IPS-20b (cell line): Measurements from ENCODE around the gene SSR1.
"Not testable (repeated sequence)": the region's sequence is repeated elsewhere in the genome, so short reads cannot be mapped to it uniquely, and the experiment has no call there.

Experiments
- H3K27ac ChIP-seq: one replicate; pipeline ENCODE4 v1.5.1; 2013; ENCODE audit warnings: low read length
- H3K27me3 ChIP-seq: 2 replicates; pipeline ENCODE4 v1.6.1; 2013; ENCODE audit warnings: mild to moderate bottlenecking, low read length, inconsistent platforms; ENCODE audit not compliant: insufficient read depth
- H3K36me3 ChIP-seq: 2 replicates; pipeline ENCODE4 v1.6.1; 2013; ENCODE audit warnings: low read depth, mild to moderate bottlenecking, inconsistent platforms, low read length, moderate library complexity; ENCODE audit not compliant: insufficient read depth
- H3K4me1 ChIP-seq: 2 replicates; pipeline ENCODE4 v1.6.1; 2013; ENCODE audit warnings: mild to moderate bottlenecking, control low read depth, inconsistent platforms, low read length, moderate library complexity; ENCODE audit not compliant: insufficient read depth
- H3K4me3 ChIP-seq: 2 replicates; pipeline ENCODE4 v1.5.1; 2013; ENCODE audit warnings: mild to moderate bottlenecking, low read length, inconsistent platforms
- H3K9ac ChIP-seq: 2 replicates; pipeline ENCODE4 v1.6.1; 2013; ENCODE audit warnings: low read depth, mild to moderate bottlenecking, inconsistent platforms, low read length, moderate library complexity
- H3K9me3 ChIP-seq: 2 replicates; pipeline ENCODE4 v1.6.1; 2013; ENCODE audit warnings: mild to moderate bottlenecking, low read depth, low read length, inconsistent platforms; ENCODE audit not compliant: insufficient read depth

SSR1 gene

DNA sequence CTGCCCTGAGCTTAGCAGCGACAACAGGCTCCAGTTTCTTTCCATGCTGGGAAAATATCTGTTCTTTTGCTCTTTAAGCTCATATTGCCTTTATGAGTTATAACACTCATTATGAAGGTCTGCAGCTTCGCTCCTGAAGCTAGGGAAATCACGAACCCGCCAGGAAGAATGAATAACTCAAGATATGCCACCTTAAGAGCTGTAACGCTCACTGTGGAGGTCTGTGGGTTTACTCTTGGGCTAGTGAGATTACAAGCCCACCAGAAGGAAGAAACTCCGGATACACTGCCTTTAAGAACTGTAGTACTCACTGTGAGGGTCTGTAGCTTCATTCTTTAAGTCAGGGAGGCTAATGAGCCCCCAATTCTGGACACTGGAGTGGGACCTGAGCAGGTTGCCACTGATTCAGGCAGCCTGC is 3.0 kb upstream of the SSR1 start:
- no peak overlapping the region for H3K9ac ChIP-seq
- no peaks in the 10 kb centered on the region for H3K27me3 ChIP-seq
- H3K27ac ChIP-seq: no peak overlapping the region
- no peak overlapping the region for H3K4me3 ChIP-seq
- 0 out of 2 replicates have a peak, but pooled peaks cover 6% of the 10 kb centered on the region for H3K4me1 ChIP-seq
- no peaks in the 10 kb centered on the region for H3K9me3 ChIP-seq
- no peaks in the 10 kb centered on the region; the same call in 1 of the 2 replicates for H3K36me3 ChIP-seq

DNA sequence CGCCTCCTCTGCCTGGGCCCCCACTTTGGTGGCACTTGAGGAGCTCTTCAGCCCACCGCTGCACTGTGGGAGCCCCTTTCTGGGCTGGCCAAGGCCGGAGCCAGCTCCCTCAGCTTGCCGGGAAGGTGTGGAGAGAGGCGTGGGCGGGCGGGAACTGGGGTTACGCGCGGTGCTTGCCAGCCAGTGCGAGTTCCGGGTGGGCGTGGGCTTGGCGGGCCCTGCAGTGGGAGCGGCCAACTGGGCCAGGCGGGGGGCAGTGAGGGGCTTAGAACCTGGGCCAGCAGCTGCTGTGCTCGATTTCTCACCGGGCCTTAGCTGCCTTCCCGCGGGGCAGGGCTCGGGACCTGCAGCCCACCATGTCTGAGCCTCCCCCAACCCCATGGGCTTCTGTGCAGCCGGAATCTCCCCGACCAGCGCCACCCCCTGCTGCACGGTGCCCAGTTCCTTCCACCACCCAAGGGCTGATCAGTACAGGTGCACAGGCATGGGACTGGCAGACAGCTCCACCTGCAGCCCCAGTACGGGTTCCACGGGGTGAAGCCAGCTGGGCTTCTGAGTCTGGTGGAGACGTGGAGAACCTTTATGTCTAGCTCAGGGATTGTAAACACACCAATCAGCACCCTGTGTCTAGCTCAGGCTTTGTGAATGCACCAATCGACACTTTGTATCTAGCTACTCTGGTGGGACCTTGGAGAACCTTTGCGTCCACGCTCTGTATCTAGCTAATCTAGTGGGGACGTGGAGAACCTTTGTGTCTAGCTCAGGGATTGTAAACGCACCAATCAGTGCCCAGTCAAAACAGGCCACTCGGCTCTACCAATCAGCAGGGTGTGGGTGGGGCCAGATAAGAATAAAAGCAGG is 2.3 kb upstream of the SSR1 start:
- not testable (repeated sequence) for H3K36me3 ChIP-seq, H3K4me1 ChIP-seq, H3K4me3 ChIP-seq, H3K27me3 ChIP-seq, H3K27ac ChIP-seq, H3K9ac ChIP-seq, H3K9me3 ChIP-seq

DNA sequence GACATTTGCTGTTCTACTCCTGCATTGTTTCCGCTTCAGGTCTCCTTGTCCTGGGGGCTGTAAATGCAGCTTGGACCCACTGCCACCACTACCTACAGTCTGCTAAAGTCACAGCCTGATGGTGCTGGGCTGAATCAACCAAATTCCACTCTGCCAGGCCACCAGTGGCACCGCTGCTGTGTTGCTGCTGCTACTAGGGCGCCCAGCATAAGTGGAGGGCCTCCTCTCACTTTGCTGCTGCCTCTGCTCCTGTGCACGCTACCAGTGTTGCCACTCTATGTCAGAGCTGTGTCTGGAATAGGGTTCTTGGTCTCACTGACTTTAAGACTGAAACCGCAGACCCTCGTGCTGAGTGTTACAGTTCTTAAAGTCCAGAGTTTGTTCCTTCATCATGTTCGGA is 1.4 kb upstream of the SSR1 start:
- H3K36me3 ChIP-seq: peaks cover 13% of the 10 kb centered on the region
- 0 out of 2 replicates have a peak, but pooled peaks cover 6% of the 10 kb centered on the region for H3K4me1 ChIP-seq
- no peaks in the 10 kb centered on the region for H3K9me3 ChIP-seq
- no peak overlapping the region for H3K27ac ChIP-seq
- no peaks in the 10 kb centered on the region for H3K27me3 ChIP-seq
- no peak overlapping the region for H3K4me3 ChIP-seq
- H3K9ac ChIP-seq: no peak overlapping the region

DNA sequence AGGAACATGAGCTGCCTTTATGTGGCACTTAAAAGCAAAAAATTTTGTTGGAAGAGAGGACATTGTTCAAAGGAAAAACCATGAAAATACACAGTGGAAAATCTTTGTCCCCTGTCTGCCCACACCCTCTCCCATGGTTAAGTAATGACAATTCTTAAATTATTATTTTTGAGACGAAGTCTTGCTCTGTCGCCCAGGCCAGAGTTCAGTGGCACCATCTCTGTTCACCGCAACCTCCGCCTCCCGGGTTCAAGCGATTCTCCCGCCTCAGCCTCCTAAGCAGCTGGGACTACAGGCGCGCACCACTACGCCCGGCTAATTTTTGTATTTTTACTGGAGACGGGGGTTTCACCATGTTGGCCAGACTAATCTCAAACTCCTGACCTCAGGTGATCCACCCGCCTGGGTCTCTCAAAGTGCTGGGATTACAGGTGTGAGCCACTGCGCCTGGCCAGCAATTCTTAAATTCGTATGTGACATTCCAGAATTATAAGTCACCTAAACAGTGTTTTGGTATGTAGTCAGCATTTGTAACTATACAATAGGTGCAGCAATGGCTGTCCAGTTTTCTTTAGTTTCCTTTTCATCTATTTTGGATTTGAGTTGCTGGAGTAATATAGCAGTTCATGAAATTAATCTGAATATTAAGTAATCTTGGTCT is 636 bp upstream of the SSR1 start:
- 0 out of 2 replicates have a peak, but pooled peaks cover 6% of the 10 kb centered on the region for H3K4me1 ChIP-seq
- H3K36me3 ChIP-seq: peaks cover 21% of the 10 kb centered on the region
- H3K27ac ChIP-seq: no peak overlapping the region
- peak overlapping the region; percentile 93 for H3K4me3 ChIP-seq
- H3K9ac ChIP-seq: peak overlapping the region; percentile 95; the same call in 1 of the 2 replicates
- no peaks in the 10 kb centered on the region for H3K27me3 ChIP-seq
- H3K9me3 ChIP-seq: no peaks in the 10 kb centered on the region

DNA sequence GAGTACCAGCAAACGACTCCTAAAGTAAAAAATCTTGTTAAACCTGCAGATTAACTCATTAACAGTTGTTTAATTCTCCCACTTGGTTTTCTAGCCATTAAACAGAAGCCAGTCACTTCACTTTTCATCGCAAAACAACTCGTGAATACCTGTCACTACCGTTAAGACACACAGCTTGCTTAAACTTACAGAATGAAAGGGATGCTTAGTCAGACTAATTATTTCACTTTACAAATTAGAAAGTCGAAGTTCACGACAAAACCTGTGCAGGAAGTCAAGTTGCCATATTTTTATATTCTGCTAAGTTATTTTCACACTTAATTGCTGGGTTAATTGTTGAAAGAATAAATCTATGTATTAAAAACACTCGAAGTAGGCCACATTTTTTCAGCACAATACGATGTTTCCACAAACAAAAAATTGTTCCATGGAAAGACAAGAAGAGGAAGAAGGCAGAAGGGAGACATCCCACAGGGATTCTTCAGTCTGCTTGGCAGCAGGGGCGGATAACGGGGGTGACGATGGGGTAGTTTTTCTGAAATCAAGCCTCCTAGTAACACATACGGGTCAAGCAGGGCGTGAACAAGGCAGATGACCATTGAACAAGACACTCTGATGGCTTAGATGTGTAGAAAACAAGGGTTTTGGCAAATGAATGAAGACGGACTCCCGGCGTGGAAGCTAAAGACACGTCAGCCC is 933 bp downstream of the SSR1 start:
- Histone ChIP-seq H3K4me3 (peak overlapping the region; percentile 93), H3K4me1 (0 out of 2 replicates have a peak, but pooled peaks cover 6% of the 10 kb centered on the region), H3K27ac (peak overlapping the region; percentile 34), H3K9ac (peak overlapping the region; percentile 95), H3K9me3 (no peaks in the 10 kb centered on the region), H3K36me3 (peaks cover 37% of the 10 kb centered on the region), H3K27me3 (no peaks in the 10 kb centered on the region)

DNA sequence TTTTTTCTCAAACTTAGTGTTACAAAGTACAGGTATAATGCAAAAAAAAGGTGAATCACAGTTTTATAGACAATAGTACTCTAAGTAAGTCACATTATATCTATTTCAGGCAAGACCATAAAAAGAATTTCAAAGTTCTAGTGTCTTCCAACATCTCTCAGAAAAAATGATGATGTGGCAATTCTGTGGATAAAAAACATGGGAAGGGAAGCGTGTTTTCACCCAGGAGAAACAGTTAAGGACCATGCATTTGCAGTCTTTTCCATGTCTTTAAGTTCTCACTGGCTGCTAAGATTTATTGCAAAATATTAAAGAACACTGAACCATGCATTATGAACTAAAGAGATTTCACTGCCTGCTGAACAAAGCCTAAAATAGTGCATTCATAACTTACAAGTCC is 1.8 kb downstream of the SSR1 start:
- Histone ChIP-seq H3K27ac (no peak overlapping the region), H3K9me3 (no peaks in the 10 kb centered on the region), H3K9ac (peak overlapping the region; percentile 95; the same call in 1 of the 2 replicates), H3K27me3 (no peaks in the 10 kb centered on the region), H3K4me1 (0 out of 2 replicates have a peak, but pooled peaks cover 6% of the 10 kb centered on the region), H3K4me3 (peak overlapping the region; percentile 93), H3K36me3 (peaks cover 45% of the 10 kb centered on the region)

DNA sequence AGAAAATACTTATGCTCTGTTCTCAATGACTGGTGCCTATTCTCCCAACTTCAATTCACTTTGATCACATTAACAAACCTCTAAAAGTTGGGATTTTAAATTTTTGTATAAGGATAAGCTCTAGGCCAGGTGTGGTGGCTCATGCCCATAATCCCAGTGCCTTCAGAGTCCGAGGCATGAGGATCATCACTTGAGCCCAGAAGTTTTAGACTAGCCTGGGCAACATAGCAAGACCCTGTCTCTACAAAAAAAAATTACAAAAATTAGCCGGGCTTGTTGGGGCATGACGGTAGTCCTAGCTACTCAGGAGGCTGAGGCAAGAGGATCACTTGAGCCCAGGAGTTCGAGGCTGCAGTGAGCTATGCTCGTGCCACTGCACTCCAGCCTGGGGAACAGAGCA is 3.9 kb downstream of the SSR1 start:
- Histone ChIP-seq H3K27me3 (no peaks in the 10 kb centered on the region), H3K4me3 (no peak overlapping the region), H3K36me3 (peaks cover 64% of the 10 kb centered on the region), H3K9ac (no peak overlapping the region), H3K4me1 (0 out of 2 replicates have a peak, but pooled peaks cover 6% of the 10 kb centered on the region), H3K27ac (no peak overlapping the region), H3K9me3 (no peaks in the 10 kb centered on the region)

DNA sequence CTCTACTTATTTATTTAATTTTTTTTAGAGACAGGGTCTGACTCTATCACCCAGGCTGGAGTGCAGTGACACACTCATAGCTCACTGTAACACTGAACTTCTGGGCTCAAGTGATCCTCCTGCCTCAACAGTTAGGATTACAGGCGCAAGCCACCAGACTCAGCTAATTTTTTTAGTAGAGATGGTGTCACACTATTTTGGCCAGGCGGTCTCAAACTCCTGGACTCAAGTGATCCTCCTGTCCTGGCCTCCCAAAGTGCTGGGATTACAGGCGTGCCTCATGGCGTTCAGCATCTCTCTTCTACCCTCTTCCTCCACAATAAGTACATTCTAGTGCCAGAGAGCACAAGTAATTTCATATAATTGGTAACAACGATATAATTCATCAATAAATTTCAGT is 5.5 kb downstream of the SSR1 start:
- no peak overlapping the region for H3K27ac ChIP-seq
- H3K4me1 ChIP-seq: 0 out of 2 replicates have a peak, but pooled peaks cover 6% of the 10 kb centered on the region
- peaks cover 80% of the 10 kb centered on the region for H3K36me3 ChIP-seq
- H3K9ac ChIP-seq: no peak overlapping the region
- no peaks in the 10 kb centered on the region for H3K9me3 ChIP-seq
- no peaks in the 10 kb centered on the region for H3K27me3 ChIP-seq
- no peak overlapping the region for H3K4me3 ChIP-seq

DNA sequence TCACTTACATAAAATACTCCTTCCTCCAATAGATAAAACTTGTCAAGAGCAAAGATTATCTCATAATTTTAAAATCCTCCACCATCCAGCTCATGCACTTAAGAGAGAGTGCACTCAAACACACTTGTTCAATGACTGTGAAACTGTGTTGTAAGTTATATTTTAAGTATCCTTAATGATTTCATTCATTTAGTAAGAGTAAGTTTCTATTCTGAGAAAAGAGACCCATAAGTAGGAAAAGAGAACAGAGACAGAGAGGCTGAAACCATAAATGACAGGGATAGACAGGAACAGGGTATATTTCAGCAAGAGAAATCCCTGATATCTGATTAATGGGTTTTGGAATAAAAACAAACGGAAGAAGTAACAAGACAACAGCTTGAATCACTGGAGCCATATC is 8.2 kb downstream of the SSR1 start:
- H3K9ac ChIP-seq: no peak overlapping the region
- no peaks in the 10 kb centered on the region for H3K4me1 ChIP-seq
- no peak overlapping the region for H3K4me3 ChIP-seq
- H3K27ac ChIP-seq: no peak overlapping the region
- peaks cover 97% of the 10 kb centered on the region for H3K36me3 ChIP-seq
- H3K9me3 ChIP-seq: no peaks in the 10 kb centered on the region
- H3K27me3 ChIP-seq: no peaks in the 10 kb centered on the region

DNA sequence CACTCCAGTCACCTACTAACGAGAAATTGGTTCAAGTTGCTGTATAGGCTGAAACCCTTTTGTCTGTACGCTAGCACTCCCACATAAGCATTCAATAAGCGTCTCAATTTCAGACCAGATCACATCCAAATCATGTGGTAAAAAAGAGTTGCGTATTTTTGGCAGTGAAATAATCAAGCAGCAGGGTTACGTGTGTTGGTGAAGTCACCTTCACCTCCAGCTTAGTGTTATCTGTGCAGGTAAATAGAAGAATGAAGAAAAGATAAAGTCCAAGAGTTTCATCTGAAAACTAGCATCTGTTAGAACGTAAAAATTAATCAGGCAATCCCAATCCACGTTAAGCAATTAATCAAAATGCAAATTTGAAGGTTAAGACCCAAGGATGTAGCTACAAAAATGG is 11.3 kb downstream of the SSR1 start:
- peaks cover 97% of the 10 kb centered on the region for H3K36me3 ChIP-seq

DNA sequence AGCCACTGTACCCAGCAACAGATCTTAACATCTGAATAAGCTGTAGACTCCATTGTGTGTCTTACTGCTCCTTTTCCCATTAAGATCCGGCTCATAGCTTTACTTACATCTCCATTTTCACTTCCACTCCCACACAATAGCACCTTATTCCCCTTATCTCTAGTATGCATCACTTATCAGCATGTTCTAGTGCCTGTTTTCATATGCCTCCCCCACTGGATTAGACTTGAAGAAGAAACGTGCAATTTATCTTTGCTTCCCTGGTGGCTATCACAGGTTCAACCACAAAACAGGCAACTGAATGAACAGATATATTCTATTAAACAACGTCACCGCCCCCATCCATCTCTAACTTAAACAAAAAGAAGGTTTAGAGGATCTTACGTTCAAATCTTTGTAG is 12.1 kb downstream of the SSR1 start:
- H3K36me3 ChIP-seq: peaks cover 100% of the 10 kb centered on the region

More for the DNA sequence above, 11.3 kb downstream of the SSR1 start:
- Histone ChIP-seq H3K9ac (no peak overlapping the region), H3K9me3 (no peaks in the 10 kb centered on the region), H3K4me1 (no peaks in the 10 kb centered on the region), H3K27me3 (no peaks in the 10 kb centered on the region), H3K27ac (no peak overlapping the region), H3K4me3 (no peak overlapping the region)

More for the DNA sequence above, 12.1 kb downstream of the SSR1 start:
- Histone ChIP-seq H3K9me3 (no peaks in the 10 kb centered on the region), H3K4me1 (no peaks in the 10 kb centered on the region), H3K27me3 (no peaks in the 10 kb centered on the region), H3K9ac (no peak overlapping the region), H3K4me3 (no peak overlapping the region), H3K27ac (no peak overlapping the region)
